IPS-18c (cell line): Measurements from ENCODE around the gene PLIN3.
A peak's percentile ranks its signal among the peaks of the same experiment; 100 is the strongest.
"Not testable (repeated sequence)": the region's sequence is repeated elsewhere in the genome, so short reads cannot be mapped to it uniquely, and the experiment has no call there.

Source experiments
- H3K4me3 ChIP-seq: 2 replicates; pipeline ENCODE4 v1.7.0; 2013; ENCODE audit warnings: low read depth, mild to moderate bottlenecking, low read length, moderate library complexity; ENCODE audit not compliant: insufficient read depth
- H3K9me3 ChIP-seq: one replicate; pipeline ENCODE4 v1.6.1; 2013; ENCODE audit warnings: mild to moderate bottlenecking, low read length, moderate library complexity; ENCODE audit not compliant: control insufficient read depth, insufficient read depth

Gene PLIN3

DNA sequence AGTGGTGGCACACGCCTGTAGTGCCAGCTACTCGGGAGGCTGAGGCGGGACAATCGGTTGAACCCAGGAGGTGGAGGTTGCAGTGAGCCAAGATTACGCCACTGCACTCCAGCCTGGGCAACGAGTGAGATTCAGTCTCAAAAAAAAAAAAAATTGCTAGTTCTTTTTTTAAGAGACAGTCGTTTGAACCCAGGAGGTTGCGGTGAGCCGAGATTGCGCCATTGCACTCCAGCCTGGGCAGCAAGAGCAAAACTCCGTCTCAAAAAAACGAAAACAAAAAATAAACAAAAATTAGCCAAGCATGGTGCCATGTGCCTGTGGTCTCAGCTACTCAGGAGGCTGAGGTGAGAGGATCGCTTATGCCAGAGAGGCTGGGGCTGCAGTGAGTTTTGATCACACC lies 33.4 kb upstream of the PLIN3 start:
- not testable (repeated sequence) for H3K4me3 ChIP-seq, H3K9me3 ChIP-seq

DNA sequence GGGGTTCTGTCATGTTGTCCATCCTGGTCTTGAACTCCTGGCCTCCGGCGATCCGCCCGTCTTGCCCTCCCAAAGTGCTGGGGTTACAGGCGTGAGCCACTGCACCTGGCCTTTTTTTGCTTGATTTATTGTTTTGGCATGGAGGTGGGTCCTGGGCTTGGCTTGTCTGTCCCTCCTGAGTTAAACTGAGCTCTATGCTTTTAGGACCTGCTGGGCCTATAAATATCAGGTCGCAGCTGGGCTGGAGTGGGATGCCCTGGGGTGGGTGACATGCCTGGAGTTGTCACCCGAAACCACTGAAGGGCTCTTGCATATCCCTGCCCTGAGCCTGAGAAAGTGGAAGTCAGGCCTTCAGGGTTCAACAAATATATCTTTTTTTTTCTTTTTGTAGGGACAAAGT lies 29.7 kb upstream of the PLIN3 start:
- Histone ChIP-seq H3K4me3 (no peak overlapping the region), H3K9me3 (no peaks in the 10 kb centered on the region)

DNA sequence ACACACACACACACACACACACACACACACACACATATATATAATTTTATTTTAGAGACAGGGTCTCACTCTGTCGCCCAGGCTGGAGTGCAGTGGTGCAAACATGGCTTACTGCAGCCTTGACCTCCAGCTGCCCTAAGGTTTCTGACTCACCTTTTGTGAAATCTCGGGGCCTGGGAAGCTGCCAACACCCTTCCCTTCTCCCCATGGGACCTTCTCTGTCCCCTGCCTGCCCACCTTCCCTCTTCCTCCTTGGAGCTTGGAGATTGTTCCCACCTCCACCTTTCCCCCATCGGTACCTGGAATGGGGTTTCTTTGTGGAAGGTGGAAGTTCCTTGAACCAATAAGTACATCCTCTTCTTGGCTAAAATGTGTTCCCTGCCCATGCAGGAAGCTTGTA lies 28.9 kb upstream of the PLIN3 start:
- H3K4me3 ChIP-seq, result no peak overlapping the region
- no peaks in the 10 kb centered on the region for H3K9me3 ChIP-seq

DNA sequence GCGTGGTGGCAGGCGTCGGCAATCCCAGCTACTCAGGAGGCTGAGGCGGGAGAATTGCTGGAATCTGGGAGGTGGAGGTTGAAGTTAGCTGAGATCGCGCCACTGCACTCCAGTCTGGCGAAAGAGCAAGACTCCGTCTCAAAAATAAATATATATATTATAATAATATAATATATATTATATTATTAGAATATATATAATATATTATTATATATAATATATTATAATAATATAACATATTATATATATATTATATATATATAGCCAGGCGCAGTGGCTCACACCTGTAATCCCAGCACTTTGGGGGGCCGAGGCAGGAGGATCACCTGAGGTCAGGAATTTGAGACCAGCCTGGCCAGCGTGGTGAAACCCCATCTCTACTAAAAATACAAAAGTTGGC lies 25.5 kb upstream of the PLIN3 start:
- not testable (repeated sequence) for H3K4me3 ChIP-seq, H3K9me3 ChIP-seq

DNA sequence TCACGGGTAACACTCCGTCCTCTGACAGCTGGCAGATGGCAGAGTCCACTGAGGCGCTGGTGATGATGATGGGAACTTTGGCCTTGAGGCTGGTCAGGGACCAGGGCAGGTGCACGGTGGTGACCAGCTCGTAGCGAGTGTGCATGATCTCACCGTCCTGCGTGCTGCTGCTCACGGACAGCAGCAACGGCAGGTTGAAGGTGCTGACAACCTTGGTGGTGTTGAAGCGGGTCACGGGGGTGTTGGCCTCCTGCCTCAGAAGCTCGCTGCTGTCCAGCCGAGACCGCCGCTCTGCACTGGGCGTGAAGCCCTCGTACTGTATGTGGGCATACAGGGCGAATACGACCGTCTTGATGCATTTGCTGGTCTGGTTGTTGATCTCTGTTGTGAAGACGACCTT lies 23.6 kb upstream of the PLIN3 start:
- Histone ChIP-seq H3K9me3 (no peaks in the 10 kb centered on the region), H3K4me3 (no peak overlapping the region)

DNA sequence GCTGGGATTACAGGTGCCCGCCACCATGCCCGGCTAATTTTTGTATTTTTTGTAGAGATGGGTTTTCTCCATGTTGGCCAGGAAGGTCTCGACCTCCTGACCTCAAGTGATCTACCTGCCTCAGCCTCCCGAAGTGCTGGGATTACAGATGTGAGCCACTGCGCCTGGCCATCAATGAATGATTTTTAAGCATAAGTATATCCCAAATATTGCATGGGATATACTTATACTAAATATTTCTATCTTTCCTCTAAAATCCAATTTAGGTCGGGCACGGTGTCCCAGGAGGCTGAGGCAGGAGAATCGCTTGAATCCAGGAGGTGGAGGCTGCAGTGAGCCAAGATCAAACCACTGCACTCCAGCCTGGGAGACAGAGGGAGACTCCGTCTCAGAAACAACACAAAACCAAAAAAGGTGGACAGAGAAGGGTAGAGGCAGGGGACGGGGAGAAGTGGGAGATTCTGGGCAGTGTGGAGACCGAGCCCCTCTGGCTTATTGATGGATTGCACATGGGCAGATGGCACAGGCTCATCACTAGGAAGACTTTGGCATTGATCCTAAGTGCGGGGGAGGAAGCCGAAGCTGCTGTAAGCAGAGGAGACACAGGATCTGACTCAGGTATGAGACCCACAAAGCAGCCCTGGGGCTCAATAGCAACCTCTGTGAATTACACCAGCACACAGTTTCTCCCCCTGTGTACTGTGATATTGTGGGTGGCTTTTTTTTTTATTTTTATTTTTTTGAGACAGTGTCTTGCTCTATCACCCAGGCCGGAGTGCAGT lies 21.8 kb upstream of the PLIN3 start:
- H3K4me3 ChIP-seq, result no peak overlapping the region
- H3K9me3 ChIP-seq, result no peaks in the 10 kb centered on the region

DNA sequence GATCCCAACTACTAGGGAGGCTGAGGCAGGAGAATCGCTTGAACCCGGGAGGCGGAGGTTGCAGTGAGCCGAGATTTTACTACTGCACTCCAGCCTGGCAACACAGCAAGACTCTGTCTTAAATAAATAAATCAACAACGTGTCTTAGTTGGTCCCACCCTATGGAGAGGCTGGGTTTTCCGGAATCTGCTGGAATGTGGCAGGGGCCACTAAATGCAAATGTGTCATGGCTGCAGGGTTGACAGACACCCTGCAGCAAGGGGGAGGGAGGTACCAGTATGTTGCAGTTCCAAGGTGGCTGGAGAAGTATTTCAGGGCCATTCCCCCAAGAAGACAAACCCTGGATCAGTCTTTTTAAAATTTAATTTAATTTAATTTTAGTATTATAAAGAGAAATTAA lies 20.3 kb upstream of the PLIN3 start:
- H3K4me3 ChIP-seq, H3K9me3 ChIP-seq: not testable (repeated sequence)

DNA sequence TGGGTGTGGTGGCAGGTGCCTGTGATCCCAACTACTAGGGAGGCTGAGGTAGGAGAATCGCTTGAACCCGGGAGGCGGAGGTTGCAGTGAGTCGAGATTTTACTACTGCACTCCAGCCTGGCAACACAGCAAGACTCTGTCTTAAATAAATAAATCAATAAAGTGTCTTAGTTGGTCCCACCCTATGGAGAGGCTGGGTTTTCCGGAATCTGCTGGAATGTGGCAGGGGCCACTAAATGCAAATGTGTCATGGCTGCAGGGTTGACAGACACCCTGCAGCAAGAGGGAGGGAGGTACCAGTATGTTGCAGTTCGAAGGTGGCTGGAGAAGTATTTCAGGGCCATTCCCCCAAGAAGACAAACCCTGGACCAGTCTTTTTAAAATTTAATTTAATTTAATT lies 17.5 kb upstream of the PLIN3 start:
- H3K9me3 ChIP-seq, result not testable (repeated sequence)

DNA sequence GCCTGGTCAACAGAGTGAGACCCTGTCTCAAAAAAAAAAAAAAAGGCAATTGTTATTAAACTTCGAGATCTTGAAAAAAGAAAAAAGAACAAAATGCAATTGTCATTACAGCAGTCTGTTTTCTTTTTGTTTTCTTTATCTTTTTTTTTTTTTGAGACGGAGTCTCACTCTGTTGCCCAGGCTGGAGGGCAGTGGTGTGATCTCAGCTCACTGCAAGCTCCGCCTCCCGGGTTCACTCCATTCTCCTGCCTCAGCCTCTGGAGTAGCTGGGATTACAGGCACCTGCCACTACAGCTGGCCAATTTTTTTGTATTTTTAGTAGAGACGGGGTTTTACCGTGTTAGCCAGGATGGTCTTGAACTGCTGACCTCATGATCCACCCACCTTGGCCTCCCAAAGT lies 15.4 kb upstream of the PLIN3 start:
- not testable (repeated sequence) for H3K4me3 ChIP-seq

More for the DNA sequence above, 17.5 kb upstream of the PLIN3 start:
- not testable (repeated sequence) for H3K4me3 ChIP-seq

DNA sequence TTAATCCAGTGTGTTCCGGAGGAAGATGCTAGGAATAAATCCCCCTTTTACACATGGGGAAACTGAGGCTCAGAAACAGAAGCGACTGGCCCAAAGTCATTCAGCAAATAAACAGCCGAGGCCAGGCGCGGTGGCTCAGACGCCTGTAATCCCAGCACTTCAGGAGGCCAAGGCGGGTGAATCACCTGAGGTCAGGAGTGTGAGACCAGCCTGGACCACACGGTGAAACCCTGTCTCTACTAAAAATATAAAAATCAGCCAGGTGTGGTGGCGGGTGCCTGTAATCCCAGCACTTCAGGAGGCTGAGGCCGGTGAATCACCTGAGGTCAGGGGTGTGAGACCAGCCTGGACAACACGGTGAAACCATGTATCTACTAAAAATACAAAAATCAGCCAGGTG lies 11.6 kb upstream of the PLIN3 start:
- Histone ChIP-seq H3K4me3 (no peak overlapping the region), H3K9me3 (no peaks in the 10 kb centered on the region)

More for the DNA sequence above, 15.4 kb upstream of the PLIN3 start:
- not testable (repeated sequence) for H3K9me3 ChIP-seq

DNA sequence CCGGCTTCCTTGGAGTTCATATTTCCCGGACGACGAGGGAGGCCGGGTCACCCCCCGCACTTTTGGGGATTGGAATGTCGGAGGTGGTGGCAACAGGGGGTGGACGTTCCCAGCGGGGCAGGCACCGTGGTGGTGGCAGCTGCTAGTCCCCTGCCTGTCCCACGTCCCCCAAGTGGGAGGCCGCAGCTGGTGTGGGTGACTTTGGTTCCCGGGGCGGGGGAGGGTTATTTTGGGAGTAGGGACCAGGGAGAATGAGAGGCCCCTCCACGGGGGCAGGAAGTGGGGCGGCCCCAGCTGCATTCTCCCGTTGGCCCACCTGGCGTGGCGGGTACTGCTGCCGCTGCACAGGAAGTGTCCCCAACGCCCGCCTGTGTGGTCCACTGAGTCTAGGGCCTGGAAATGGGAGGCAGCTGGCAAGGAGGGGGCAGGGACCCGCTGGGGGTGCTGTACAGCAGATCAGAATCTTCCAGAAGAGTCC lies 11.1 kb upstream of the PLIN3 start:
- Histone ChIP-seq H3K9me3 (no peaks in the 10 kb centered on the region), H3K4me3 (no peak overlapping the region)

DNA sequence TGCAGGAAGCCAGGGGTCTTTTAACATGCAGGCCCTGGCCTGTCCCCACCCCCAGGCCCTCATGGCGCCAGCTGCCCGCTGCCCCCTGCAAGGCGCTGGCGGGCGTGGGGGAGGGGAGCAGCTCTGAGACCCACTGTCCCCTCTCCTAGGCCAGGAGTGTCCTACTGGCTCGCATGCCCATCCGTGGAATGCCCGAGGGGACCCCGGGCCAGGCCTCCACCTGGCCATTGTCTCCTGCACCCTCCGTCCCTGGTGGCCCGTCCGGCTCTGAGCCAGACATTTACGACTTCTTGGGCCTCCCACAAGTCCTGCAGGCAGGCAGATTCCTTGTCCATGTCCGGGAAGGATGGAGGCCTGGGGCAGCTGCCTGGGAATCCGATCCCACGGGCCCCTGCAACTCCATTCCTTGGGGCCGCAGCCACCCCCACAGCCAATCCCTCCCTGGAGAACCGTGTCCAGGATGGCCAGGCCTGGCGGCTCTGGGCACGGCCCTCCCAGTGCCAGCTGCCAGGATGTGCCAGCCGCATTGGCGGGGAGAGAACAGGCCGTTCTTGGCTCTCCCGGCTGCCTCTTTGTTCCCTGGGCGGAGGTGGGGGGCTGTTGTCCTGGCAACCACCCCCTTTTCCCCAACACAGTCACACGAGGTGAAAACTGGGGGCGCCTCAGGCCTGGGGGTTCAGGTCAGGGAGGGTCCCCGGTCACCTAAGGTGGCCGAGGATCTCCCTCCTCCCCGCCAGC lies 10.5 kb upstream of the PLIN3 start:
- Histone ChIP-seq H3K4me3 (no peak overlapping the region), H3K9me3 (no peaks in the 10 kb centered on the region)

DNA sequence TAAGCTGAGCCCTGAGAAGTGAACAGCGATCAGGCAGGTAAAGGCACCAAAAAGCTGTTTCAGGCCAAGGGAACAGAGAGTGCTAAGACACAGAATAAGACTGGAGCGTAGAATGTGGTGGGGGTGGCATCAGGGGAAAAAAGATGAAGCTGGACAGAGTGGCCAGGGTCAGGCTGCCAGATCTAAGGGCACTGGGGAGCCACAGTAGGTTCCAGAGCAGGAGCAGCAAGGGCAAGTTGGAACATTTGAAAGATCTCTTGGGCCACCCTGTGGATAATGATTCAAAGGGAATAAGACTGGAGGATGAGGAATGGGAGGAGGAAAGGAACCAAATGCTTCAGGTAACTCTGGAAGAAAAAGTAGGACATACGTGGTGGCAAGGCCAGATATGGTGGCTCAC lies 6.5 kb upstream of the PLIN3 start:
- Histone ChIP-seq H3K4me3 (no peak overlapping the region), H3K9me3 (no peaks in the 10 kb centered on the region)

DNA sequence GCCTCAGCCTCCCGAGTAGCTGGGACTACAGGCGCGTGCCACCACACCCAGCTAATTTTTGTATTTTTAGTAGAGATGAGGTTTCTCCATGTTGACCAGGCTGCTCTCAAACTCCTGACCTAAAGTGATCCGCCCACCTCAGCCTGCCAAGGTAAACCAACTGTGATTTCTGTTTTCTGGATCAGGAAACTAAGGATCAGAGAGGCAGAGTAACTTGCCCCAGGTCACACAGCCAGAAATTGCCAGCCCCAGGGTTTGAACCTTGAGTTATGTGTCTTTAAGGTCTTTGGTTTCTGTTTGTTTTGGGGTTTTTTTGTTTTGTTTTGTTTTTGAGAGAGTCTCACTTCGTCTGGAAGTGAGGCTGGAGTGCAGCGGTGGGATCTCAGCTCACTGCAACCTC lies 4.2 kb upstream of the PLIN3 start:
- no peak overlapping the region for H3K4me3 ChIP-seq

DNA sequence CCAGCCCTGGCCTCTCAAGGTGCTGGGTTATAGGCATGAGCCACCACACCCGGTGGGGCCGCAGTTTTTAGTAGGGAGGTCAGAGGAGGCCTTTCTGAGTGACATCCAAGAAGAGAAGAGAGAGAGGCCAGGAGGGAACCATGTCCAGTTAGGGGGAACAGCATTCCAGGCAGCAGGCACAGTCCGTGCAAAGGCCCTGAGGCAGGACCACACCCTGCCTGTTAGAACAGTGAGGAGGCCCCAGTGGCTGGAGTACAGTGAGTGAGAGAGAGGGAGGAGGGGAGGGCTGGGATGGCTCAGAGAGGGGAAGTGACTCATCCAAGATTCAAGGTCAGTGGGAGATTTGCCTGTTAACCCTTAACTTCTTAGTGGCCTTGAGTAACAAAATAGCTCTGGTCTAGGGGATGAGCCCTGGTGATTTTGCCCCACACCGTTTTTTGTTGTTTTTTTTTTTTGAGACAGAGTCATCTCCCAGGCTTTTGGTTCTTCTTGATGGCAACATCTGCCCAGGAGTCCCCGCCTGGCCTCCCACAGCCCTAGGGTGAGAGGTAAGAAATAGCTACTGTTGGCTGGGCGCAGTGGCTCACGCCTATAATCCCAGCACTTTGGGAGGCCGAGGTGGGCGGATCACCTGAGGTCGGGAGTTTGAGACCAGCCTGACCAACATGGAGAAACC lies 2.7 kb upstream of the PLIN3 start:
- no peak overlapping the region for H3K4me3 ChIP-seq
- H3K9me3 ChIP-seq, result no peaks in the 10 kb centered on the region

More for the DNA sequence above, 4.2 kb upstream of the PLIN3 start:
- no peaks in the 10 kb centered on the region for H3K9me3 ChIP-seq

DNA sequence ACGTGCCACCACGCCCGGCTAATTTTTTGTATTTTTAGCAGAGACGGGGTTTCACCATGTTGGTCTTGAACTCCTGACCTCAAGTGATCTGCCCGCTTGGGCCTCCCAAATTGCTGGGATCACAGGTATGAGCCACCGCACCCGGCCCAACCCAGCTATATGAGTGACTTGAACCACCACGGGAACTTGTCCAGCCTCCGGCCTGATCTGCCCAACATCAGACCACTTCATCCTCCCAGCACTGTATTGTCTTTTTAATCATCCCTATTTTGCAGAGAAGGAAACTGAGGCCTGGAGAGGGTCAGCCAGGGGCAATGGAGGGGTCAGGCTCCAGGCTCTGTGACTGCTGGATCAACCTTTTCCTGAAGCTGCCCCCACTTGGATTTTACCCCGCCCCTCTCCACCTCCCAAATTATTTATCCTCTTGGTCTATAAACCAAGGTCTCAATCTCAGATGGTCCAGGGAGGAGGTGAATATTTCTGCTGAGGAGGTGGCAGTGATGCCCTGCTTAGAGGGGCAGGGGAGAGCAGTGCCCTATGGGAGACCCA lies 893 bp upstream of the PLIN3 start:
- no peaks in the 10 kb centered on the region for H3K9me3 ChIP-seq
- no peak overlapping the region for H3K4me3 ChIP-seq

DNA sequence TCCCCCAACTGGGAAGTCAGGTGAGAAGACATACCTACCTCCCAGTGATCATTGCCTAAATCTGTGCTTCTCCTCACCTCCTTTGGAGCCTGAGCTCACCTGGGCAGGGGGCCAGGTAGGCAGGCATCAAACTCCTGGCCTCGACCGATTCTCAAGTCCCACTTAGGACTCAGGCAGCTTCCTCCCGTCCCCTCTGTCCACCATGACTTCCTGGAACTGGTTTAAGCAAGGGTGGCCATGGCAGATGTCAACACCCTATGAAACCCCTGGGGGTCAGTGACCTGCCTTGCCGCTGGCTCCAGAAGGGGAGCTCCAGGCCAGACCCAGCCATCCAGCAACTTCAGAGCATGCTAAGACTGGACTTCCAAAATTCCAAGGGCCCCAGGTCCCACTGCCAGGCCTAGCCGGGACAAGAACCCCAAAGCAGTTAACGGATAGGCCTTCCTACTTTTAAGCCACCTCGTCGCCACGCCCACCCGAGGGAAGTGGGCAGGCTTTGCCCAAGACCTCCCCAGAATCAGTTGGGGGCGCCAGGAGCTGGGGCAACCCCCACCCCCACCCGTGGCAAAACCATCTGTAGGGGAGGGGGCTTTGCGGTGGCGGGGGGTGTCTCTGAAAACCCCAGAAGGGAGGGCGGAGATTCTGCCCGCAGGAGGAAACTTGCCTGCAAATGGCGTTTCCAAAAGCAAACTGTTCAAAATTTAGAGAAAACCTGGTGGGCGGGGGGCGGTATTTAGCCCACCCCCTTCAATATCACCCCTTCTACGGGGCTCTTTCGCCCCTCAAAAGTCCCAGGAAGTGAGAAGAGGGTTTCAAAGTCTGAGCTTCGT lies 657 bp downstream of the PLIN3 start:
- Histone ChIP-seq H3K4me3 (peak overlapping the region; percentile 79), H3K9me3 (no peaks in the 10 kb centered on the region)
